H1 (cell line): Measurements from ENCODE around the gene PRKRIP1. TPM values are rescaled to one million over a fixed set of nuclear protein-coding genes. Genes with fewer than 3 reads are reported as not detected.

Source experiments
- CTCF ChIA-PET: fragments of 300-600 bp; sonication (Branson Sonifier 250); formaldehyde crosslinking; loops from one replicate; lab custom pipeline; 2021; ENCODE audit not compliant: partially characterized antibody; lab: Charles Lee
- POLR2A ChIA-PET: fragments of 300-600 bp; sonication (Branson Sonifier 250); formaldehyde crosslinking; loops from one replicate; lab custom pipeline; 2021; ENCODE audit warnings: inconsistent platforms; ENCODE audit not compliant: partially characterized antibody; lab: Charles Lee
- DNase-seq, 2 experiments: peaks; one replicate each; pipeline versions ENCODE4 v3.0.0 to v3.0.0-alpha.2; 2010 to 2022; ENCODE audit warnings: low spot score in 2 of 2, low read depth in 1 of 2, mixed read lengths in 1 of 2
- FAIRE-seq: peaks from 2 replicates; lab custom pipeline; 2011; peaks lifted over from hg19 to GRCh38; lab: Jason Lieb, UNC
- H2AFZ ChIP-seq: 2 replicates; pipeline ENCODE4 v1.8.1; 2012; ENCODE audit warnings: low read length, inconsistent platforms
- H2AK5ac ChIP-seq: 2 replicates; pipeline ENCODE4 v1.6.1; 2013; ENCODE audit warnings: low read depth, low read length
- H2BK120ac ChIP-seq: replicated peaks from 2 replicates; pipeline ENCODE3; 2013; ENCODE audit warnings: low read depth, low read length, inconsistent platforms
- H2BK12ac ChIP-seq: 2 replicates; pipeline ENCODE4 v1.6.1; 2013; ENCODE audit warnings: low read depth, low read length
- H2BK15ac ChIP-seq: 2 replicates; pipeline ENCODE4 v1.6.1; 2013; ENCODE audit warnings: low read length
- H2BK20ac ChIP-seq: 2 replicates; pipeline ENCODE4 v1.6.1; 2013; ENCODE audit warnings: low read length
- H2BK5ac ChIP-seq: 2 replicates; pipeline ENCODE4 v1.6.1; 2013; ENCODE audit warnings: low read depth, low read length
- H3K14ac ChIP-seq: 2 replicates; pipeline ENCODE4 v1.6.1; 2013; ENCODE audit warnings: inconsistent platforms; ENCODE audit not compliant: insufficient read length
- H3K18ac ChIP-seq: 2 replicates; pipeline ENCODE4 v1.6.1; 2013; ENCODE audit warnings: low read length; ENCODE audit errors: extremely low read depth
- H3K23ac ChIP-seq: 2 replicates; pipeline ENCODE4 v1.6.1; 2013; ENCODE audit warnings: inconsistent platforms; ENCODE audit not compliant: insufficient read length
- H3K23me2 ChIP-seq: 2 replicates; pipeline ENCODE4 v1.6.1; 2013; ENCODE audit warnings: low read depth, low read length
- H3K27ac ChIP-seq: 2 replicates; pipeline ENCODE4 v1.6.1; 2011; ENCODE audit warnings: low read depth, low read length, inconsistent platforms
- H3K27me3 ChIP-seq, 4 experiments: replicated peaks in 1 of 4; 1 replicate in 1 of 4; 2 replicates in 3 of 4; pipeline versions ENCODE4 v1.6.1 to v1.8.1; 2011 to 2013; ENCODE audit warnings: low read length in 3 of 4, mild to moderate bottlenecking in 3 of 4, inconsistent platforms in 2 of 4, mixed read lengths in 2 of 4, moderate library complexity in 1 of 4; ENCODE audit not compliant: control insufficient read depth in 3 of 4, insufficient read depth in 3 of 4; ENCODE audit errors: extremely low read depth in 1 of 4
- H3K36me3 ChIP-seq, 4 experiments: 2 replicates each; pipeline versions ENCODE4 v1.6.1 to v1.8.1; 2011 to 2013; ENCODE audit warnings: mild to moderate bottlenecking in 4 of 4, low read length in 3 of 4, moderate library complexity in 2 of 4, control low read depth in 1 of 4, inconsistent platforms in 1 of 4; ENCODE audit not compliant: insufficient read depth in 4 of 4, control insufficient read depth in 2 of 4
- H3K4ac ChIP-seq: replicated peaks from 2 replicates; pipeline ENCODE3; 2013; ENCODE audit warnings: low read length, low read depth, mixed read lengths, inconsistent platforms; ENCODE audit not compliant: insufficient read length
- H3K4me1 ChIP-seq, 4 experiments: replicated peaks in 1 of 4; 1 replicate in 1 of 4; 2 replicates in 3 of 4; pipeline versions ENCODE4 v1.6.1 to v1.8.1; 2011 to 2013; ENCODE audit warnings: low read length in 3 of 4, inconsistent platforms in 2 of 4, mixed read lengths in 1 of 4; ENCODE audit not compliant: insufficient read depth in 4 of 4, control insufficient read depth in 3 of 4
- H3K4me2 ChIP-seq, 2 experiments: 2 replicates each; pipeline versions ENCODE4 v1.6.1 to v1.8.1; 2011 to 2013; ENCODE audit warnings: low read depth in 2 of 2, low read length in 2 of 2, control low read depth in 1 of 2, inconsistent platforms in 1 of 2, mild to moderate bottlenecking in 1 of 2; ENCODE audit not compliant: insufficient read depth in 1 of 2
- H3K4me3 ChIP-seq, 4 experiments: fragments of 200-600, 300-600 bp in 1 of 4; sonication (generic), shearing (Covaris generic), sonication (Bioruptor Twin) in 1 of 4; 2 replicates each; pipeline versions ENCODE4 v1.5.1 to v1.8.1; 2011 to 2016; ENCODE audit warnings: low read length in 4 of 4, low read depth in 3 of 4, control low read depth in 2 of 4, inconsistent platforms in 2 of 4, mild to moderate bottlenecking in 2 of 4, mixed read lengths in 1 of 4, moderate library complexity in 1 of 4; ENCODE audit not compliant: insufficient read depth in 2 of 4; ENCODE audit errors: extremely low read depth in 1 of 4
- H3K56ac ChIP-seq: replicated peaks from 2 replicates; pipeline ENCODE3; 2013; ENCODE audit warnings: low read depth, mild to moderate bottlenecking, mixed read lengths, low read length, inconsistent platforms; ENCODE audit not compliant: insufficient read length
- H3K79me1 ChIP-seq: 2 replicates; pipeline ENCODE4 v1.6.1; 2013; ENCODE audit warnings: low read depth, low read length, control low read depth
- H3K79me2 ChIP-seq, 2 experiments: 2 replicates each; pipeline versions ENCODE4 v1.6.1 to v1.8.1; 2012 to 2013; ENCODE audit warnings: low read length in 2 of 2, mild to moderate bottlenecking in 2 of 2, inconsistent platforms in 1 of 2; ENCODE audit not compliant: insufficient read depth in 2 of 2, control insufficient read depth in 1 of 2
- H3K9ac ChIP-seq, 4 experiments: replicated peaks in 1 of 4; 1 replicate in 1 of 4; 2 replicates in 3 of 4; pipeline versions ENCODE4 v1.6.1 to v1.8.1; 2011 to 2013; ENCODE audit warnings: low read depth in 3 of 4, low read length in 3 of 4, control low read depth in 2 of 4, mild to moderate bottlenecking in 2 of 4, moderate library complexity in 2 of 4, inconsistent platforms in 1 of 4; ENCODE audit errors: extremely low read depth in 1 of 4
- H3K9me3 ChIP-seq, 2 experiments: 2 replicates each; pipeline versions ENCODE4 v1.6.1 to v1.8.1; 2012 to 2013; ENCODE audit warnings: mild to moderate bottlenecking in 2 of 2, moderate library complexity in 2 of 2, control low read depth in 1 of 2, inconsistent platforms in 1 of 2, low read depth in 1 of 2, low read length in 1 of 2, mixed read lengths in 1 of 2; ENCODE audit not compliant: insufficient read depth in 2 of 2
- H4K20me1 ChIP-seq, 2 experiments: replicated peaks in 1 of 2; 2 replicates each; pipeline versions ENCODE3 to v1.8.1; 2011 to 2013; ENCODE audit warnings: inconsistent platforms in 2 of 2, low read length in 2 of 2, mild to moderate bottlenecking in 1 of 2; ENCODE audit not compliant: insufficient read depth in 2 of 2, control insufficient read depth in 1 of 2
- H4K5ac ChIP-seq: 2 replicates; pipeline ENCODE4 v1.6.1; 2013; ENCODE audit warnings: low read length, low read depth, mixed read lengths, inconsistent platforms; ENCODE audit not compliant: insufficient read length
- H4K8ac ChIP-seq: 2 replicates; pipeline ENCODE4 v1.8.0; 2013; ENCODE audit warnings: mild to moderate bottlenecking, moderate library complexity, low read length, inconsistent platforms; ENCODE audit not compliant: insufficient read depth; ENCODE audit errors: extremely low read depth
- H4K91ac ChIP-seq: replicated peaks from 2 replicates; pipeline ENCODE3; 2013; ENCODE audit warnings: low read length, mixed read lengths, inconsistent platforms; ENCODE audit not compliant: insufficient read length
- BACH1 ChIP-seq: IDR thresholded peaks from 2 replicates; pipeline ENCODE4 v1.6.1; 2012; ENCODE audit warnings: low read length, improper control_type of control experiment
- CBX5 ChIP-seq: fragments of 300-800, 300-1000 bp; sonication (generic); IDR thresholded peaks from 2 replicates; pipeline ENCODE4 v1.7.1; 2016; ENCODE audit warnings: antibody characterized with exemption, low read length, low read depth
- CEBPB ChIP-seq: IDR thresholded peaks from 2 replicates; pipeline ENCODE4 v1.6.1; 2012; ENCODE audit warnings: low read depth, low read length
- CHD1 ChIP-seq: IDR thresholded peaks from 2 replicates; pipeline ENCODE4 v1.6.1; 2012; ENCODE audit warnings: low read depth, low read length, improper control_type of control experiment
- CHD2 ChIP-seq: IDR thresholded peaks from 2 replicates; pipeline ENCODE4 v1.6.1; 2012; ENCODE audit warnings: low read length, improper control_type of control experiment
- EZH2 ChIP-seq: fragments of 200-600 bp; sonication (generic); IDR thresholded peaks from 2 replicates; pipeline ENCODE4 v1.7.1; 2012; ENCODE audit warnings: low read depth, mild to moderate bottlenecking, moderate library complexity, low read length, inconsistent platforms; ENCODE audit not compliant: severe bottlenecking
- GTF2F1 ChIP-seq: IDR thresholded peaks from 2 replicates; pipeline ENCODE4 v1.6.1; 2012; ENCODE audit warnings: low read depth, low read length, improper control_type of control experiment, borderline replicate concordance
- HDAC2 ChIP-seq, 2 experiments: fragments of 300-600 bp in 1 of 2; sonication (generic) in 1 of 2; IDR thresholded peaks; 2 replicates each; pipeline ENCODE4 v1.6.1; 2011 to 2012; ENCODE audit warnings: low read depth in 2 of 2, low read length in 2 of 2, mild to moderate bottlenecking in 2 of 2, moderate library complexity in 2 of 2, borderline replicate concordance in 1 of 2, inconsistent platforms in 1 of 2
- RXRA ChIP-seq: IDR thresholded peaks from 2 replicates; pipeline ENCODE4 v1.6.1; 2011; ENCODE audit warnings: low read depth, mild to moderate bottlenecking, low read length, moderate library complexity; ENCODE audit not compliant: insufficient read depth
- TAF7 ChIP-seq: optimal IDR thresholded peaks from 2 replicates; pipeline ENCODE3; 2011; ENCODE audit warnings: low read depth, mild to moderate bottlenecking, inconsistent platforms, low read length, moderate library complexity, borderline replicate concordance
- TBP ChIP-seq: IDR thresholded peaks from 2 replicates; pipeline ENCODE4 v1.6.1; 2011; ENCODE audit warnings: low read depth, low read length, improper control_type of control experiment
- WGBS, 2 experiments: shearing (Covaris generic) in 1 of 2; methylation state at CpG; one replicate each; pipeline versions ENCODE4 v1.1.6 to v1.1.7; 2013 to 2015; ENCODE audit warnings: low lambda C conversion rate in 2 of 2, mixed read lengths in 2 of 2, inconsistent platforms in 1 of 2, low coverage in 1 of 2, missing lambda C conversion rate in 1 of 2; ENCODE audit not compliant: insufficient replicate concordance in 2 of 2, insufficient coverage in 1 of 2, insufficient read length in 1 of 2; ENCODE audit errors: extremely low coverage in 1 of 2, missing lambda C conversion rate in 1 of 2; 5-methylcytosine and 5-hydroxymethylcytosine counted together
- polyA plus RNA-seq, 7 experiments: library from polyadenylated mRNA; depleted of rRNA in 3 of 7; stranded (reverse) in 5 of 7; unstranded in 2 of 7; fragments of >200 nt in 5 of 7; fragments of 200-250 nt in 2 of 7; gene quantifications; 1 replicate in 5 of 7; 2 replicates in 1 of 7; 4 replicates in 1 of 7; pipeline versions ENCODE4 v1.2.1 to v1.2.3, GENCODE V29; 2011 to 2013; ENCODE audit warnings: missing spikeins in 2 of 7, mixed read lengths in 2 of 7
- total RNA-seq: library from RNA; stranded (reverse); fragmentation: NEBNext Ultra II Directional; extraction: Animal tissue kit (Norgen Biotek cat#: 25700); gene quantifications from 2 replicates; pipeline ENCODE4 v1.2.1, GENCODE V29; 2021

The PRKRIP1 gene
- total and polyA plus RNA-seq, 2 of the 8 experiments (the other 6 are each of a cell fraction or from before 2014, with no cell fraction given), result 11.1 to 22.0 TPM

DNA sequence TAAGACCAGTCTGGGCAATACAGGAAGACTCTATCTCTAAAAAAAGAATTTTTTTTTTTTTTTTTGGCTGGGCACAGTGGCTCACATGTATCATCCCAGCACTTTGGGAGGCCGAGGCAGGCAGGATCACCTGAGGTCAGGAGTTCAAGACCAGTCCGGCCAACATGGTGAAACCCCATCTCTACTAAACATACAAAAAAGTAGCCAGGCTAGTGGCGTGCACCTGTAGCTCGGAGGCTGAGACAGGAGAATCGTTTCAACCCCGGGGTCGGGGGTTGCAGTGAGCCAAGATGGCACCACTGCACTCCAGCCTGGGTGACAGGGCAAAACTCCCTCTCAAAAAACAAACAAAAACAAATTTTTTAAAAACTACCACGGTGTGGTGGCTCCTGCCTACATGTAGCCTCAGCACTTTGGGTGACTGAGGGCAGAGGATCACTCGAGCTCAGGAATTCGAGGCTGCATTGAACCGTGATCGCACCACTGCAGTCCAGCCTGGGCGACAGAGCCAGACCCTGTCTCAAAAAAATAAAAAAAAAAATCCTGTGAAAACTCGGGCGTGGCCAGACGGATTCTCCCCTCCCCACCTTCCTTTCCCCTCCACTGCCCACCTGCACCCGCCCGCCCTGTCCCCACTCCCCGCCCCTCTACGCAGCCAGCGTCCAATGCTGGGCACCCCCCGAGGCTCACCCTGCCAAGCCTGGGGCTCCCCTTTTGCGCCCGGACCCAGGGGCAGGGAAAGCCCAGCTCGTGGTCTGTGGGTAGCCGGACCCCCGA, 36.5 kb downstream of the PRKRIP1 start:
- CTCF ChIA-PET, result interaction anchor here (0.6 to 1.2 kb wide), 5 partner anchors 17 to 669 kb away, joined by 3 to 5 read pairs (median 4); no protein-coding TSS in a partner anchor
- Histone ChIP-seq H3K23ac (no peak overlapping the region), H3K27me3 (no peaks in the 10 kb centered on the region), H3K9me3 (no peaks in the 10 kb centered on the region), H3K56ac (peak overlapping the region; percentile 46), H3K4me2 (peak overlapping the region; percentile 77 to 85), H3K27ac (no peak overlapping the region; the same call in 1 of the 2 replicates), H3K4me1 (peaks cover 0 to 8% (median 5%) of the 10 kb centered on the region in 4 experiments; a peak in 5 of 7 replicates), H2BK120ac (no peak overlapping the region), H4K91ac (no peak overlapping the region), H2BK5ac (no peak overlapping the region), H4K8ac (peak overlapping the region; percentile 64; the same call in 1 of the 2 replicates), H3K9ac (peak overlapping the region in 3 of 4 experiments; percentile 13 to 80 (median 43); a peak in 5 of 7 replicates), H4K20me1 (peaks cover 0 to 3% of the 10 kb centered on the region in 2 experiments), H3K23me2 (peaks cover 3% of the 10 kb centered on the region; the same call in 1 of the 2 replicates), H4K5ac (no peak overlapping the region), H3K79me1 (no peaks in the 10 kb centered on the region), H2AK5ac (0 out of 2 replicates have a peak overlapping the region, but pooled peaks have one; percentile 53), H2BK20ac (no peak overlapping the region), H3K4me3 (peak overlapping the region; percentile 57 to 78 (median 69)), H3K18ac (peak overlapping the region; percentile 78), H3K36me3 (no peaks in the 10 kb centered on the region; a peak in 1 of 8 replicates), H2AFZ (0 out of 2 replicates have a peak overlapping the region, but pooled peaks have one; percentile 44), H3K4ac (no peak overlapping the region), H3K79me2 (no peaks in the 10 kb centered on the region), H2BK12ac (no peak overlapping the region), H3K14ac (no peak overlapping the region), H2BK15ac (no peak overlapping the region)
- FAIRE-seq (no peak), DNase-seq (no peak)
- POLR2A ChIA-PET, result interaction anchor here (0.7 to 3.6 kb wide), 4 partner anchors 8 to 36 kb away, joined by 3 to 16 read pairs (median 6); partner anchors contain the start of gene PRKRIP1
- WGBS, 2 experiments, result 49% methylated on average over 19 of the region's 27 CpGs; no CpG with 5 or more reads in 1 of the 2 experiments
- TF ChIP-seq CHD1 (no peak), TBP (no peak), CBX5 (no peak), GTF2F1 (no peak), BACH1 (no peak), RXRA (no peak), HDAC2 (IDR thresholded peaks at IDR 0.05; ENCODE audit: borderline replicate concordance in 1 of 2, low read depth in 2 of 2, low read length in 2 of 2) (no peak), EZH2 (no peak), CHD2 (no peak), CEBPB (no peak), TAF7 (no peak)
